NCI-H1417 treated with DMSO at 0.1 percent for 48 hours (cell line): ENCODE measurements around the gene PLAAT1.
A peak's percentile ranks its signal among the peaks of the same experiment; 100 is the strongest.

Source experiments
- DNase-seq: peaks from one replicate; lab custom pipeline; 2025; lab: John Stamatoyannopoulos, UW

PLAAT1 gene

GRCh38 chr3:193240850-193241706 lies at the start of gene PLAAT1:
PLAAT1 (plus strand) TSS chr3:193241222; CDS start chr3:193255651, 14,429 bp downstream.
- peak; percentile 67 for DNase-seq

- no peak for DNase-seq
These were observed 46.7 kb upstream of the PLAAT1 start for GRCh38 chr3:193194371-193194770.

- DNase-seq = no peak
These were observed 44.3 kb upstream of the PLAAT1 start for GRCh38 chr3:193196746-193197145.

GRCh38 chr3:193207290-193208273 lies 33.4 kb upstream of the PLAAT1 start:
- DNase-seq = no peak

- DNase-seq = no peak
These were observed 30.4 kb upstream of the PLAAT1 start for GRCh38 chr3:193210618-193211017.

GRCh38 chr3:193211173-193211572 lies 29.8 kb upstream of the PLAAT1 start:
- no peak for DNase-seq

GRCh38 chr3:193211984-193212383 lies 29.0 kb upstream of the PLAAT1 start:
- no peak for DNase-seq

- no peak for DNase-seq
These were observed 28.2 kb upstream of the PLAAT1 start for GRCh38 chr3:193212844-193213243.

- no peak for DNase-seq
These were observed 26.6 kb upstream of the PLAAT1 start for GRCh38 chr3:193214445-193214844.

- no peak for DNase-seq
These were observed 15.5 kb upstream of the PLAAT1 start for GRCh38 chr3:193225302-193226125.

GRCh38 chr3:193228206-193228605 lies 12.8 kb upstream of the PLAAT1 start:
- no peak for DNase-seq

- no peak for DNase-seq
These were observed 11.1 kb upstream of the PLAAT1 start for GRCh38 chr3:193229851-193230420.

- DNase-seq = no peak
These were observed 10.4 kb upstream of the PLAAT1 start for GRCh38 chr3:193230610-193231009.

GRCh38 chr3:193231201-193231600 lies 9.8 kb upstream of the PLAAT1 start:
- DNase-seq = no peak

GRCh38 chr3:193236599-193236998 lies 4.4 kb upstream of the PLAAT1 start:
- DNase-seq = no peak

- no peak for DNase-seq
These were observed 4.0 kb upstream of the PLAAT1 start for GRCh38 chr3:193237030-193237429.

GRCh38 chr3:193240436-193240849 lies 579 bp upstream of the PLAAT1 start:
- DNase-seq = no peak

- DNase-seq = no peak
These were observed 694 bp downstream of the PLAAT1 start for GRCh38 chr3:193241716-193242115.

GRCh38 chr3:193243571-193243970 lies 2.5 kb downstream of the PLAAT1 start:
- no peak for DNase-seq

- no peak for DNase-seq
These were observed 7.9 kb downstream of the PLAAT1 start for GRCh38 chr3:193248848-193249468.

GRCh38 chr3:193250492-193250891 lies 9.5 kb downstream of the PLAAT1 start:
- DNase-seq = no peak
